ENCODE data around the gene AHDC1.

- no peak for TF ChIP-seq CTCF (IDR thresholded peaks at IDR 0.05)
- TF ChIP-seq POLR2A (IDR thresholded peaks at IDR 0.05), result no peak
- peak in 1 of 3 donors; percentile 13 for TF ChIP-seq POLR2AphosphoS5 (IDR thresholded peaks at IDR 0.05)
Observed at GRCh38 chr1:27539901-27540861, 63.8 kb downstream of the AHDC1 start.

All from stomach (tissue), 4 donors.